NB4 (cell line): ENCODE data around the gene UBE2QL1.

Experiments used
- DNase-seq: peaks from one replicate; pipeline ENCODE4 v3.0.0; 2010; ENCODE audit warnings: low read depth
- H3K4me3 ChIP-seq: one replicate; pipeline ENCODE4 v1.5.1; 2011; ENCODE audit warnings: mild to moderate bottlenecking, low read depth, low read length, moderate library complexity
- MYC ChIP-seq: IDR thresholded peaks from 2 replicates; pipeline ENCODE4 v1.6.1; 2011; ENCODE audit warnings: low read depth, low read length
- POLR2A ChIP-seq: IDR thresholded peaks from 2 replicates; pipeline ENCODE4 v1.6.1; 2011; ENCODE audit warnings: mild to moderate bottlenecking; ENCODE audit not compliant: insufficient read length; ENCODE audit errors: extremely low read depth
- TF ChIP-seq, protein P1 (sequence below): IDR thresholded peaks from 2 replicates; pipeline ENCODE4 v1.6.1; 2011; ENCODE audit warnings: low read depth, low read length
- TF ChIP-seq, protein P2 (sequence below): IDR thresholded peaks from one replicate; pipeline ENCODE4 v1.5.1; 2012; ENCODE audit warnings: low read depth, low read length

UBE2QL1 gene

DNA sequence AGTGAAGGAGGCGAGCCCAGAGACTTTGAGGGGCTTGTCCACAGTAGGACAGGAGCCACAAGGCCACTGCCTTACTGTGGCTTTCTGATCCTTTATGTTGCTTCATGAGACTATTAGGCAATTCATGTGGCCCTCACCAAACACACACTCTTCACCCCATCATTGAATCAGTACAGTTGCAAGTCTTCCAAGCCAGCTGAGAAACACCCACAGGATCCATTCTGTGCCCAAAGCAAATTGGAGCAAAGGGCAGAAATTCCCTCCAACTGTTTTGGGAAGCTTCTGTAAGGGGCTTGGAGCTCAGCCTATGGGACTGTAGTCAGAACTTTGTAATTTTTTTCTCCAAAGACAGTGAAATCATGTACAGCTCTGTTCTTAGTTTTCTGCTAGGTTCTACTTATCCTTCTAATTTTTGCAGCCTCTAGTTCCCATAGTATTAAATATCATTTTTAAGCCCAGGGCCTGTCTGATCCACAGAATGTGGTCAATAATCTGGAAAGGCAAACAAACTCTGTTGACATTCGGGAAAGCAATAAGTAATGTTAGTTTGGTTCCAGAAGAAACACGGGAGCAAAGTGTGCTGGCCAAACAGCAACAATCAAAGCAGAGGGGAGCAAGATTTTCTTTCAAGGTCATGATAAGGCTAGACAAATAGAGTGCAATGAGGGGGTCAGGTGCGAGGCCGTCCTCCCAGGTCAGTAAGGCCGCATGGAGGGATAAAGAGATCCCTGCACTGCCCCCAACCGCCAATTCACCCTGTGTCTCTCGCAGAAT, 47.0 kb downstream of the UBE2QL1 start:
- TF ChIP-seq MYC (no peak), POLR2A (no peak)
- TF ChIP-seq, protein P1, sequence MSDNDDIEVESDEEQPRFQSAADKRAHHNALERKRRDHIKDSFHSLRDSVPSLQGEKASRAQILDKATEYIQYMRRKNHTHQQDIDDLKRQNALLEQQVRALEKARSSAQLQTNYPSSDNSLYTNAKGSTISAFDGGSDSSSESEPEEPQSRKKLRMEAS: no peak
- TF ChIP-seq, protein P2, sequence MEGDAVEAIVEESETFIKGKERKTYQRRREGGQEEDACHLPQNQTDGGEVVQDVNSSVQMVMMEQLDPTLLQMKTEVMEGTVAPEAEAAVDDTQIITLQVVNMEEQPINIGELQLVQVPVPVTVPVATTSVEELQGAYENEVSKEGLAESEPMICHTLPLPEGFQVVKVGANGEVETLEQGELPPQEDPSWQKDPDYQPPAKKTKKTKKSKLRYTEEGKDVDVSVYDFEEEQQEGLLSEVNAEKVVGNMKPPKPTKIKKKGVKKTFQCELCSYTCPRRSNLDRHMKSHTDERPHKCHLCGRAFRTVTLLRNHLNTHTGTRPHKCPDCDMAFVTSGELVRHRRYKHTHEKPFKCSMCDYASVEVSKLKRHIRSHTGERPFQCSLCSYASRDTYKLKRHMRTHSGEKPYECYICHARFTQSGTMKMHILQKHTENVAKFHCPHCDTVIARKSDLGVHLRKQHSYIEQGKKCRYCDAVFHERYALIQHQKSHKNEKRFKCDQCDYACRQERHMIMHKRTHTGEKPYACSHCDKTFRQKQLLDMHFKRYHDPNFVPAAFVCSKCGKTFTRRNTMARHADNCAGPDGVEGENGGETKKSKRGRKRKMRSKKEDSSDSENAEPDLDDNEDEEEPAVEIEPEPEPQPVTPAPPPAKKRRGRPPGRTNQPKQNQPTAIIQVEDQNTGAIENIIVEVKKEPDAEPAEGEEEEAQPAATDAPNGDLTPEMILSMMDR: no peak
- no peak overlapping the region for H3K4me3 ChIP-seq
- DNase-seq: no peak

DNA sequence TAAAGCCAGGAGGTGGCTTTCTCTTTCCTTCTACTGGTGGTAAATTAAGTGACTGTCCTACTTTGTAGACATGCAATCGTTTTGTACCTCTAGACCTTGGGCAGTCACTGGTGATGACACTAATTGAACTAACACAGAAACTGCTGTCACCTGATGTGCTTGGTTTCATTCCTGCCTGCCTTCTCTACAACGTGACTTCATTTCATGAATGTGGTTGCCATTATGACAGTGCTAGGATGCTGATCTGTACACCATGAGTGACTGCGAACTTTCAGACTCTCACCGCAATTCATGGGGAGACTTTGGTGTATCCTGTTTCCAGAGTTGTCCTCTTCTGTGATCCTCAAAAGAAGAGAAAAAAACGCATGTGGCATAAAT, 47.5 kb downstream of the UBE2QL1 start:
- TF ChIP-seq POLR2A (no peak), MYC (no peak)
- TF ChIP-seq, protein P1: no peak
- TF ChIP-seq, protein P2: no peak
- no peak overlapping the region for H3K4me3 ChIP-seq
- no peak for DNase-seq

DNA sequence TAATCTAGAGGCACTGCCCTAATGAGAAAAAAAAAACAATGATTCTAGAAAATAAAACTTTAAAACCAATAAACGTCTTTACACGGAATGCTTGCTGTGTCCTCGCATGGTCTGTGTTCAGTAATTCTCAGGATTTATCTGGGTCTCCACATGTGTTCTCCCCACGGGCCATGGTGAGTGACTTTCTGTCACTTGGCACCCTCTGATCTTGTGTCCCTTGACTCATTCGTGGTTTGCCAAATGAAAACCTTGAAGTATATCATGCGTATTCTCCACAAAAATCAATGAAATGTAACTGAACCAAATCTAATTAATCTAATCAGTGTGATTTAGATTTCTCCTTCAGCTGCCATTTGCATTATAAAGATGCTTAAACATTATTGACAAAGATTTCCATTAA, 48.0 kb downstream of the UBE2QL1 start:
- H3K4me3 ChIP-seq: no peak overlapping the region
- TF ChIP-seq, protein P1: no peak
- TF ChIP-seq MYC: no peak
- no peak for TF ChIP-seq POLR2A
- TF ChIP-seq, protein P2: no peak
- DNase-seq: no peak

DNA sequence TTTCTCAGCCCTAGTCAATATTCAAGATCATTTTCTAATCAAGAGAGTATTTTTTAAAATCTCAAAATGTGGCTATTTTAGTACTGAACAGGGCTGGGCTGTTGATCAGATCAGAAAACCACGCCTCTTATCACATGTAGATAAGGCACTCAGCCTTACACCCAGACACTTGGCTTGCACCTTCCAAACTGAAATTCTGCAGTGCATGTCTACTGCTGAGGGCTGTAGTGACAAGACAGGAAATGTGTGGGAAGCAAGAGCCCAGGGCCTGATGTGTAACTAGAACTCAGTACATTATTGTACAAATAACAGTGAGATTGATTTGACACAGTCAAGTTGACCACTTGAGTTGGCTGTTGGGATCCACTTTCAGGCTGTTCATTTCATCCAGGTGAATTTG, 48.6 kb downstream of the UBE2QL1 start:
- no peak for DNase-seq
- TF ChIP-seq, protein P1: no peak
- TF ChIP-seq, protein P2: no peak
- TF ChIP-seq MYC: no peak
- no peak for TF ChIP-seq POLR2A

DNA sequence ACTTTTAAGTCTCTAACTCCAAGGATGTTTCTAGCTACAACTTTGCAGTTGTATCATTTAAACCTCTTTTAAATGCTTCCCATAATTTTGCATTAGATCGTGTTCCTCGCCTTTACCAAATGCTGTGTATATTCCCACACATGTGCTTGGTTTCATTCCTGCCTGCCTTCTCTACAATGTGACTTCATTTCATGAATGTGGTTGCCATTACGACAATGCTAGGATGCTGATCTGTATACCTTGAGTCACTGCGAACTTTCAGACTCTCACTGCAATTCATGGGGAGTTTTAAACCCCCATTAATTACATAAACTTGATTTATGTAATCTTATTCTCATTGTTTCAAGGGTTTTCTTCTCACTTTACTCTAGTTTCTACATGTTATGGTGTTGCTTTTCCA, 50.3 kb downstream of the UBE2QL1 start:
- H3K4me3 ChIP-seq: no peak overlapping the region
- DNase-seq: no peak
- TF ChIP-seq, protein P1: no peak
- TF ChIP-seq, protein P2: no peak
- no peak for TF ChIP-seq POLR2A
- no peak for TF ChIP-seq MYC

More for the DNA sequence above, 48.6 kb downstream of the UBE2QL1 start:
- no peak overlapping the region for H3K4me3 ChIP-seq

DNA sequence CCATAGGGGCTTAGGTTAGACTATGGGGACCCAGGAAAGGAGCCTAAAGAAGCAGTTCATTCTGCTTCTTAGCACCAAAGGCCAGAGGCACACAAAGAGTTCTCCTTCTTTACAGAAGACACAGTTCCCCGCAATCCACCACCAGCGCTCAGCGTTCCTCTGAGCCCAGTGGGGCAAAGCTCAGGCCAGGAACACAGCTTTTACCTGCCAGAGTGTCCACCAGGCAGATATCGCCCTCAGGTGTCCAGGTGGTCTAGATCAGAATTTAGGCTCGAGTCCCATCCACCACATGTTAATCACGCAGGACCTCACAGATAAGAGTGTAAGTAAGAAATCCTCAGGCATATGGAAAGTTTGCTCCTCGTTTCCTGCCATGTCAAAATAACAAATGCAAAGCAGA, 53.0 kb downstream of the UBE2QL1 start:
- TF ChIP-seq, protein P1: no peak
- TF ChIP-seq, protein P2: no peak
- no peak for TF ChIP-seq POLR2A
- no peak for TF ChIP-seq MYC
- no peak overlapping the region for H3K4me3 ChIP-seq
- DNase-seq: no peak
